Activated CD4-positive, alpha-beta T cell treated with anti-CD3 and anti-CD28 coated beads, Interleukin-10, Interleukin-2, amounts not matched to agents 100 ng/mL and 50 ng/mL, durations not matched to agents 16 hours and 8 hours (primary cell): ENCODE measurements around the gene DENND6A.
A peak's percentile ranks its signal among the peaks of the same experiment; 100 is the strongest.
"Not testable (repeated sequence)": the region's sequence is repeated elsewhere in the genome, so short reads cannot be mapped to it uniquely, and the experiment has no call there.

Source experiments
- DNase-seq: peaks from one replicate; pipeline ENCODE4 v3.0.0-alpha.2; 2020

The DENND6A gene

GRCh38 chr3:57624801-57625200 lies 68.1 kb downstream of the DENND6A start:
- no peak for DNase-seq

DNA sequence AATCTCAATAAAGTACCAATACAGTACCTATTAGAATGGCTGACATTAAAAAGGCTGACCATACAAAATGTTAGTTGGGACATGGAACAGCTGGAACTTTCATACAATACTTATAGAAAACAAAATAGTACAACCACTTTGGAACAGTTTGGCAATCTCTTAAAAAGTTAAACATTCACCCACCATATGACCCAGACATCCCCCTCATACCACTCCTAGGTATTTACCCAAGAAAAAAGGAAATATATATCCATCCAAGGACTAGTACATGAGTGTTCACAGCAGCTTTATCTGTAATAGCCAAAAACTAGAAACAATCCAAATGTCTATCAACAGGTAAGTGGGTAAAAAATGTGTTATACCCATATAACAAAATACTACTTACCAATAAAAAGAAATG lies 70.5 kb downstream of the DENND6A start:
- DNase-seq: no peak

DNA sequence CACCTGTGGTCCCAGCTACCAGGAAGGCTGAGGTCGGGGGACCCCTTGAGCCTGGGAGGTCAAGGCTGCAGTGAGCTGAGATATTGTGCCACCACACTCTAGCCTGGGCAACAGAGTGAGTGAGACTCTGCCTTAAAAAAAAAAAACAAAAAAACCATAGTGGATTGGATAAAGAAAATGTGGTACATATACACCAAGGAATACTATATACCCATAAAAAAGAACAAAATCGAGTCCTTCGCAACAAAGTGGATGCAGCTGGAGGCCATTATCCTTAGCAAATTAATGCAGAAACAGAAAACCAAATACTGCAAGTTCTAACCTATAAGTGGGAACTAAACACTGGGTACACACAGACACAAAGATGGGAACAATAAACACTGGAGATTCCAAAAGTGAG lies 75.1 kb downstream of the DENND6A start:
- DNase-seq: no peak

DNA sequence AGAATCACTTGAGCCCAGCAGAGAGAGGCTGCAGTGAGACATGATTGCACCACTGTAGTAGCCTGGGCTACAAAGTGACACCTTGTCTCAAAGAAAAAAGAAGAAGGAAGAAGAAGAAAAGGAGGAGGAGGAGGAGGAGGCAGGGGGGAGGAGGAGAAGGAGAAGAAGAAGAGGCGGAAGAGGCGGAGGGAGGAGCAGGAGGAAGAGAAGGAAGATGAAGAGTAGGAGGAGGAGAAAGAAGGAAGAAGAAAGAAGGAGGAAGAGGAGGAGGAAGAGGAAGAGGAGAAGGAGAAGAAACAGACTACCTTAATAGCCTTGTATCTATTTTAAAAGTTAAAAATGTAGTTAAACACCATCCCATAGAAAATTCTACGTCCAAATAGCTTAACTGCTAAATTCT lies 76.6 kb downstream of the DENND6A start:
- DNase-seq: no peak

DNA sequence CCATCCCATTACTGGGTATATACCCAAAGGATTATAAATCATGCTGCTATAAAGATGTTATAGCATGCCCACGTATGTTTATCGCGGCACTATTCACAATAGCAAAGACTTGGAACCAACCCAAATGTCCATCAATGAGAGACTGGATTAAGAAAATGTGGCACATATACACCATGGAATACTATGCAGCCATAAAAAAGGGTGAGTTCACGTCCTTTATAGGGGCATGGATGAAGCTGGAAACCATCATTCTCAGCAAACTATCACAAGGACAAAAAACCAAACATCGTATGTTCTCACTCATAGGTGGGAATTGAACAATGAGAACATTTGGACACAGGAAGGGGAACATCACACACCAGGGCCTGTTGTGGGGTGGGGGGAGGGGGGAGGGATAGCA lies 81.0 kb downstream of the DENND6A start:
- not testable (repeated sequence) for DNase-seq

GRCh38 chr3:57605683-57606082 lies 87.2 kb downstream of the DENND6A start:
- DNase-seq: no peak

DNA sequence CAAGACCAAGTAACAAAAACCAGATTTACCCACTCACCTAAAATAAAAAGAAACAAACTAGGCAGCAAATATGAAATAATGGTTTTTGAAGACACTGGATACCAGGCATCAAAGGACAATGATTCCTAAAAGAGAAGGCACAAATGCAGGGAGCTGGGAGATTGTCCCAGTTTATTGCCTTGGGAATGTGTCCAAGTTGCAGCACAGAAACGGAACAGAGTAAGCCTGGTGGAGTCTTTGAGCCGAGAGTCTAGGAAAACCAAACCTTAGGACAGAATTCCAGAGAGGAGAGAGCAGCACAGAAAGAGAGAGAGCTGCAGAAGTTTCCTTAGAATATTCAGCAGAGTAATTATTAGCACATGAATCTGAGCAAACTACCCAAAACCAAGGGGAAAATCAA lies 87.9 kb downstream of the DENND6A start:
- DNase-seq: no peak

DNA sequence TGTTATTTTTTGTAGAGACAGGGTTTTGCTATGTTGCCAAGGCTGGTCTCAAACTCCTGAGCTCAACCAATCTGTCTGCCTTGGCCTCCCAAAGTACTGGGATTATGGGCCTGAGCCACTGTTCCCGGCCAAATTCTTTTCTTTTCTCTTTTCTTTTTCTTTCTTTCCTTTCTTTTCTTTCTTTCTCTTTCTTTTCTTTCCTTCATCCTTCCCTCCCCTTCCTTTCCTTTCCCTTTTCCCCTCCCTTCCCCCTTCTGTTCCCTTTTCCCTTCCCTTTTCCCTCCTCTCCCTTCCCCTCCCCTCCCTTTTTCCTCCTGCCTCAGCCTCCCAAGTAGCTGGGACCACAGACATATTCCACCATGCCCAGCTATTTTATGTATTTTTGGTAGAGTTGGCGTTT lies 92.7 kb downstream of the DENND6A start:
- DNase-seq: no peak

- peak; percentile 7 for DNase-seq
Measured at GRCh38 chr3:57598765-57599360, 94.0 kb downstream of the DENND6A start.

DNA sequence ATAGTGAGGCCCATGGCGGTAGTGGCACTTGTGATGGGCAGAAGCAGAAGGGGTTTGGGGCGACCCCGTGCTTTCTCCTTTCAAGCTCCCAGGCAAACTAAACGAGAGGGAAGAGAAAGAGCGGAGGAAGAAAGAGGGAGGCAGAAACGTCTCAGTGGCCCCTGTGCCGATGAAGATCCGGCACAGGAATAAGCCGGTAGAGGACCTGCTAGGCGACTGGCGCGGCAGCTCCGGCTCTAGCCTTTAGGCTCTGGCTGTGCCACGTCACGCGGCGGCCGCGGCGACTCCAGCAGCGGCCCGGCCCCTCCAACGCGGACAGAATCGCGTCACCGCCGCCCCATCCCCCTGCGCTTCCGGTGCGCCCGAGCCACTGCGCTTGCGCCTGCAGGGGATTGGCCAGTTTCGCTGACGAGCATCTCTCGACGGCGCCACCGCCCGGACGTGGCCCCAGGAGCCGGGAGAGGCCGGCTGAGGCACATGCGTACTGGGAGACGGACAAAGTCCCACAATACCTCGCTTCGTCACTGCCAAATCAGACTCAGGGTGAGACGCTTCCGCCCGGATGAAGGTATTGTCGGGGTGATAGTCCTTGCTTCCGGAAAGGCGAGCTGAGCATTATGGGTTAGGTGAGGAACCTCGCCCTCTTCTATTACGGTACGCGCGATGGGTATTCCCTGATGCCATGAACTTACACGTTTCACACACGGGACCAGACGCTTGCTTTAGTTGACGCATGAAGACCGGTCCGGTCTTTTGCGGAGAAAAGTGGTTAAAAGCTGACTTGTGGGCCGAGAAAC lies 95.6 kb downstream of the DENND6A start, which contains the start of gene ARF4:
Gene ARF4 (minus strand): TSS at position 218 of the 797 bp plus-strand sequence. CDS start 204 bp downstream, at position 14.
- DNase-seq: peak; percentile 100

DNA sequence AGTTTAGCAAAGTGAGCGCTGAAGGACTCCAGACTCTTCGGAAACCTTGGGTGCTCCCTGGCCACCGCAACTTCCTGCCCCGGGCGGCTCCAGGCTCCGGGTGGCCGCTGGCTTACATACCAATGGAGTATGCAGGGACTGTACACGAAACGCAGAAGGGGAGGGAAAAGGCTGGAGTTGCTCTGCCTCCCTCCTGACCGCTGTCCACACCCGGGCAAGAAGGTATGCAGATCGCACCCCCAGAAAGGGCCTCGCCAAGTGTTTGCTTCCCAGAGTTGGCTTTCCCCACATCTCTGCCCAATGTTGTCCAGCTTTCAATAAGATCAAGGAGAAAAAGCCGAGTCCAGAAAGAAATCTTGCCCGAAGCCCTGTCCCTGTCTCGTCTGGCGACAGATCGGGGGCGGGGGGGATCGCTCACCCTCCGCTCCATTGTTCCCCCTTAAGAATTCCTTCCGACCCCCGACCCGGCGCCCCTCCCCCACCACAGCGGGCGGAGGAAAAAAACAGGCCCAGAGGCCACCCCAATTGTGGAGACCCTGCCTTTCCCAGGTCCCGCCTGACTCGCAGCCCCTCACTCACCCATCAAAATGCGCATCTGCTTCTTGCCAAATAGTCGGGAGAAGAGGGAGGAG lies 96.3 kb downstream of the DENND6A start:
- DNase-seq: peak; percentile 76

DNA sequence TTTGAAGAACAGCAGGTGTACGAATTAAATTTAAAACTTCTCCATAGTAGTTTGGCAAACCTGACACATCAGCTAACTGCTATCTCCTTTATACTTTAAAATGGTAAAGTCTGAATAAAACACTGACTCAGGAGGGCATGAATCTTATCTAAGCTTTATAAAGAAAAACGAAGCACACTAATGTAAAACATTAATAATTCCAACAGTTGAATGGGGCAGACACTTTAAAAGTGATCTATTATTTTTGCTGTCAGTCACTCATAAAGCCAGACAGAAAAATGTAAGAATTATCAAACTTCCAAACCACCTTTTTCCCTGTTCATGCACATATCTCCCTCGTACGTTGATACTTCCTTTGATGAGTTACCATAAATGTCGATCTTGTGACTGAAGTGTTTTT lies 98.3 kb downstream of the DENND6A start:
- no peak for DNase-seq

DNA sequence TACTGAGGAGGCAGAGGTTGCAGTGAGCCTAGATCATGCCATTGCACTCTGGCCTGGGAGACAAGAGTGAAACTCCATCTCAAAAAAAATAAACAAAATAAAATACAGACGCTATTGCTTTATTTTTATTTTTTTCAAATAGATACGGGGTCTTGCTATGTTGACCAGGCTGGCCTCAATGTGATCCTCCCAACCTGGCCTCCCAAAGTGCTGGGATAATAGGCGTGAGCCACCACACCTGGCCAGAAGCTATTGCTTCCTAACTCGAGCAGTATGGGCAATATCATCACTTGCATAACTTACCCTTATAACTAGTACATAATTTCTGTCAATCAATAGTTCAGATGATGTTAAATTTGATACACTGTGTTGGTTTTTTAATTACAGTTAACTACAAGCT lies 98.7 kb downstream of the DENND6A start:
- DNase-seq: no peak

- no peak for DNase-seq
Measured at GRCh38 chr3:57592306-57592705, 100.6 kb downstream of the DENND6A start.

DNA sequence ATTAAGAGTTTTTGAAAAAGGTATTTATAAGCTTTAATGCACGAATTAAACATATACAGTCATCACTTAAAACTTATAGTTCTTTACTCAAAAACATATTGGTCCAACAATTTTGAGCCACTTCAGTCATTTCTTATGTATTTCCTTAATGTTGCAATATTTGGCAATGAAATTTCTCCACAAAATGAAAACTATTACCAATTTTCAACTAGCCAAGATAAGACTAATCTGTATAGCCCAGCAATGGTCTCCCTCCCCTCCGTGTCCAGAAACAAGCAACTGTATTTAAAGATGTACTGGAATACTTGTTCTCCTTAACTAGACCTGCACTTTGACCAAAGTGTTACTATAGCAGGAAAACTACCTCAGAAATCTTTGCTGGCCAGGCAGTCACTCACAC lies 105.0 kb downstream of the DENND6A start:
- no peak for DNase-seq

DNA sequence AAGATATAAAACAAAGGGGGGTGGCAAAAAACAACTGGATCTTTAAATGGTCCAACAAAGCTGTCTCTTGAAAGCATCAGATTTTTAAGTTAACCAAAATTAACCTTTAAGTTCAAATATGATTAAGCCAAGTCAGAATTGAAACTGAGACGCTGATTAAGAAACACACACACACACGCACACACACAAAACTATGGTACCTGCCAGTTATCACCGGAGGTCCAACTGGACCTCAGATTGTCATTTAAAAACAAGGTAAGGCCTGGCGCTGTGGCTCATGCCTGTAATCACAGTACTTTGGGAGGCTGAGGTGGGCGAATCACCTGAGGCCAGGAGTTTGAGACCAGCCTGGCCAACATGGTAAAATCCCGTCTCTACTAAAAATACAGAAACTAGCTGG lies 106.1 kb downstream of the DENND6A start:
- DNase-seq: peak; percentile 33

DNA sequence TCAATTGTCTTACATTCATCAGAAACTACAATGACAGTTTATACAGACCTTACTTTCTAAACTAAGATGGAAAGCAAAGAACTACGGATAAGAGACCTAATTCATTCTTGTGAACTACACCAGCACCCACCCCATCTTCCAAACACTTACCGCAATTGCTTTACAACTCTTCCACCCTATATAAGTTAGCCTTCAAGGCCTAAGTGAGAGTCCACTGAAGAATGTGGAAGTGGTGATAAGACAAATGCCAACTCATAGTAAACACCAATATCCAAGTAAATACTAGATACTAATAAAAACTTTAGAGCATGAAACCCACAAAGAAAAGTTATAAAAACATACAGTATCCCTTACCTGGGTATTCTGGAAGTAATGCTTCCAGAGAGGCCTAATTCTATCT lies 109.3 kb downstream of the DENND6A start:
- no peak for DNase-seq

DNA sequence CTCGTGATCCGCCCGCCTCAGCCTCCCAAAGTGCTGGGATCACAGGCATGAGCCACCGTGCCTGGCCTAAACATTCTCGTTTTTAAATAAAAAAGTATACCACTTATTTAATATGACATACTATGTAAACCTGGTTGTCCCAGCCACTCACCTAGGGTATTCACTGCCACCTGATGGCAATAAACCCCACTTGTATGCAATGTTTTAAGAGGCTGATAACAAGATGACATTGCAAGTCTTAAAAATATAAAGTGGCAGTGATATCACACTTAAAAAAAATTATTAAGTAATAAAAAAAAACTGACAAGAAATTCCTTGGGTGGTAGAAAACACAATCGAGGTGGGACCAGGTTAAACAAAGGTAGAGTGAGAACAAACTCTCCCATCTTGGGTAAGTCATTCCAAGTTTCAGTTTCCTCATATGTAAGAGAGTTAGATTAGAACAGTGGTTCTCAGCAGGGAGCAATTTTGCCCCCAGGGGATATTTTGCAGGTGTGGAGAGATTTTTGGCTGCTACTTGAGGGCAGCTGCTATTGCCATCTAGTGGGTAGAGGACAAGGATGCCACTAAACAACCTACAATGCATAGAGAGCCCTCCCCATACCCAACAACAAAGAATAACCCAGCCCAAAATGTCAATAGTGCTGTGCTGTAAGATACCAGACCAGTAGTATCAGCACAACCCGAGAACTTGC lies 110.3 kb downstream of the DENND6A start:
- peak; percentile 11 for DNase-seq

GRCh38 chr3:57577801-57578200 lies 115.1 kb downstream of the DENND6A start:
- DNase-seq: no peak

DNA sequence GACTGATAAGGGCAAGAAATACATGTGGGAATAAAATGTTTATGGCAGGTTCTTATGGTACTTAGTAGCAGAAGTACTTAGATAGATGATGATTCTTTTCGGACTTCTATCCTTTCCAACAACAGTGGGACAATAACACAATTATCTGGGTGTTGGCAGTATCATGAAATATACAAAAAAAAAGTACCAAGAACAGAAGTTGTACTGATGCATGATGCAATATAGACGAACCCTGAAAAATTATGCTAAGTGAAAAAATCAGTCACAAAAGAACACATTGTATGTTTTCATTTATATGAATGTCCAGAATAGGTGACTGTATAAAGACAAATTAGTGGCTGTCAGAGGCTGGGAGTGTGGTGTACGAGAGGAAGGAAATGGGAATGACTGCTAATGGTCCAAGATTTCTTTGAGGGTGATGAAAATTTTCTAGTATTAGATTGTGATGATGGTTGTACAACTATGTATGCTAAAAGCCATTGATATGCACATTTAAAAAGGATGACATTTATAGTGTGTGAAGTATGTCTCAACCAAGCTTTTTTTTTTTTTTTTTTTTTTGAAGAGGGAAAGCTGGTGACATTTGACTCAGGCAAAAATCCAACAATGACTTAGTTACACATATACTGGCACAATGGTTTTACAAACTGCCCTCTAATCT lies 116.8 kb downstream of the DENND6A start:
- no peak for DNase-seq
